ENCODE results near the gene ESRRB. TPM values are rescaled to one million over a fixed set of nuclear protein-coding genes. Genes with fewer than 3 reads are reported as not detected.

ESRRB gene
- total and polyA plus RNA-seq, 12 donors, result 2.5 to 13.4 (median 7.0) TPM

- H3K9me3 ChIP-seq, result no peaks in the 10 kb centered on the region
- 76 to 82% methylated on average over 6 of the region's 6 CpGs for WGBS, 2 donors
- ATAC-seq (peak in 3 of 8 donors; percentile 12 to 13 (median 13)), DNase-seq (no peak)
- H3K27ac ChIP-seq, result no peak overlapping the region
- no peak for TF ChIP-seq CTCF (IDR thresholded peaks at IDR 0.05)
- intact Hi-C loops (cut with DNase I), result no loop called here
- no peaks in the 10 kb centered on the region for H3K36me3 ChIP-seq
- H3K27me3 ChIP-seq, result no peaks in the 10 kb centered on the region
- H3K4me1 ChIP-seq, result peaks cover 0 to 14% (median 6%) of the 10 kb centered on the region in 9 donors
- no peak overlapping the region for H3K4me3 ChIP-seq
Measured at GRCh38 chr14:76500480-76500879, 124.5 kb downstream of the ESRRB start.

DNA sequence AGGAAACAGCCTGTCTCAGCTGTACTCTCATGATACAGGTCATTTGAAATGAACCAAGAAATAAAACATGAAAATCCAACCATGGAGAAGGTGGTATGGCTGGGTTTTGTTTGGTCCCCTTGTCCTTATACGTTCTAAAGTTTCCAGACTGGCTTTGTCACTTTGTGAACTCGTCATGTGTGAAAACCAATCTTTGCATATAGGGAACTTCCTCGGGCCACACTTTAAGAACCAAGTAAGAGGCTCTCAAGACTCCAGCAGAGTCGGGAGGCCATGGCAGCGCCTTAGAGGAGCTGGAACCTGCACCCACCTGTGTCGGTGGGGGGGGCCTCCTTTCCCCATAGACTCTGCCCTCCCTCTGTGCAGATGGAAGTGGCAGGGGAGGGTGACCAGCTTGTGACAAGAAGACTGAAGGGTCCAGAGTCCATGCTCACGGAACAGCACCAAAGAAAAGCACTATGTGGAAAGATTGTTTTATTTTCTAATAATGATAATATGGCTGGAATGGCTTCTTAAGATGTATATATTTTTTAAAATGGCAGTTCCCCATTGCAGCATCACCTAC, 125.3 kb downstream of the ESRRB start:
- Histone ChIP-seq H3K4me1 (peaks cover 0 to 14% (median 6%) of the 10 kb centered on the region in 9 donors), H3K4me3 (no peak overlapping the region), H3K9me3 (no peaks in the 10 kb centered on the region), H3K27ac (no peak overlapping the region), H3K36me3 (no peaks in the 10 kb centered on the region), H3K27me3 (peaks cover 0 to 4% (median 0%) of the 10 kb centered on the region in 7 donors)
- TF ChIP-seq CTCF (IDR thresholded peaks at IDR 0.05), result no peak
- 88 to 91% methylated on average over 7 of the region's 7 CpGs for WGBS, 2 donors
- intact Hi-C loops (cut with DNase I), result no loop called here
- DNase-seq (no peak), ATAC-seq (no peak)

- peaks cover 0 to 14% (median 6%) of the 10 kb centered on the region in 9 donors for H3K4me1 ChIP-seq
- H3K9me3 ChIP-seq, result no peaks in the 10 kb centered on the region
- no peak for TF ChIP-seq CTCF (IDR thresholded peaks at IDR 0.05)
- intact Hi-C loops (cut with DNase I), result no loop called here
- no peak overlapping the region for H3K27ac ChIP-seq
- DNase-seq, result no peak
- ATAC-seq, result no peak
- WGBS, 2 donors, result 93% methylated on average over 4 of the region's 4 CpGs
- no peak overlapping the region for H3K4me3 ChIP-seq
- H3K36me3 ChIP-seq, result no peaks in the 10 kb centered on the region
- H3K27me3 ChIP-seq, result peaks cover 0 to 8% (median 0%) of the 10 kb centered on the region in 7 donors
Measured at GRCh38 chr14:76502219-76502618, 126.3 kb downstream of the ESRRB start.

DNA sequence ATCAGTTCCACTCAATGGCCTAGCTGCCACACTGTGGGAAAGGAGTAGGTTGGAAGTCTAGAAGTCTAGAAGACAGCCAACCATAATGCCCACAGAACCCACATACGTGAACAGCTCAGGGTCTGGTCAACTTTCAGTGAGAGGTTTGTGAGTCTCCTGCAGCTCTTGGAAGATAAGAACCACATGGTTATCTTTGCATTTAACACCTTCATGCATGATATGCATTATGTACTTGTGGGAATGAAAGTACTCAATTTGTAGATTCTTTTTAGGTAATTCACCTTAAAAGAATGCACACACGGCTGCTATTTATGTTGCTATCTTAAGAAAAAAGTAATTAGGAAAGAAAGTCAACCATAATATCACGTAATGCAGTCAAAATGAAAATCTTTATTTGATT, 126.7 kb downstream of the ESRRB start:
- peaks cover 0 to 14% (median 6%) of the 10 kb centered on the region in 9 donors for H3K4me1 ChIP-seq
- ATAC-seq, result no peak
- DNase-seq, result no peak
- no peaks in the 10 kb centered on the region for H3K9me3 ChIP-seq
- H3K27ac ChIP-seq, result no peak overlapping the region
- H3K36me3 ChIP-seq, result no peaks in the 10 kb centered on the region
- no peak overlapping the region for H3K4me3 ChIP-seq
- intact Hi-C loops (cut with DNase I), result no loop called here
- peaks cover 0 to 12% (median 0%) of the 10 kb centered on the region in 7 donors for H3K27me3 ChIP-seq
- TF ChIP-seq CTCF (IDR thresholded peaks at IDR 0.05), result no peak
- 89 to 97% methylated on average over 3 of the region's 3 CpGs for WGBS, 2 donors

Data from heart right ventricle (tissue), 16 donors.